ENCODE data around the gene NDFIP1.
"Not testable (repeated sequence)": the region's sequence is repeated elsewhere in the genome, so short reads cannot be mapped to it uniquely, and the experiment has no call there.

The NDFIP1 gene

GRCh38 chr5:142079306-142079721 is 29.3 kb upstream of the NDFIP1 start:
- H3K9me3 Mint-ChIP-seq = no peaks in the 10 kb centered on the region
- no peak overlapping the region for H3K27ac Mint-ChIP-seq (ENCODE audit: low read depth)
- no peaks in the 10 kb centered on the region for H3K4me1 Mint-ChIP-seq
- DNase-seq (ENCODE audit: low spot score in 2 of 2) = no peak
- no peak overlapping the region for H3K4me3 Mint-ChIP-seq
- no peak for ATAC-seq (replicated peaks; ENCODE audit: extremely low read depth, poor library complexity, severe bottlenecking)
- H3K27me3 Mint-ChIP-seq = no peaks in the 10 kb centered on the region
- H3K36me3 Mint-ChIP-seq (ENCODE audit: insufficient read depth) = no peaks in the 10 kb centered on the region

GRCh38 chr5:142080248-142080647 is 28.3 kb upstream of the NDFIP1 start:
- ATAC-seq (replicated peaks; ENCODE audit: extremely low read depth, poor library complexity, severe bottlenecking) (no peak), DNase-seq (ENCODE audit: low spot score in 2 of 2) (no peak)
- H3K27me3 Mint-ChIP-seq = no peaks in the 10 kb centered on the region
- no peaks in the 10 kb centered on the region for H3K9me3 Mint-ChIP-seq
- H3K36me3 Mint-ChIP-seq (ENCODE audit: insufficient read depth) = peaks cover 2% of the 10 kb centered on the region
- no peak overlapping the region for H3K27ac Mint-ChIP-seq (ENCODE audit: low read depth)
- no peaks in the 10 kb centered on the region for H3K4me1 Mint-ChIP-seq
- no peak overlapping the region for H3K4me3 Mint-ChIP-seq

GRCh38 chr5:142082182-142082781 is 26.3 kb upstream of the NDFIP1 start:
- no peak for ATAC-seq (replicated peaks; ENCODE audit: extremely low read depth, poor library complexity, severe bottlenecking)
- H3K27ac Mint-ChIP-seq (ENCODE audit: low read depth) = no peak overlapping the region
- no peak for DNase-seq (ENCODE audit: low spot score in 2 of 2)
- H3K27me3 Mint-ChIP-seq = no peaks in the 10 kb centered on the region
- H3K4me3 Mint-ChIP-seq = no peak overlapping the region
- no peaks in the 10 kb centered on the region for H3K9me3 Mint-ChIP-seq
- H3K4me1 Mint-ChIP-seq = no peaks in the 10 kb centered on the region
- peaks cover 2% of the 10 kb centered on the region for H3K36me3 Mint-ChIP-seq (ENCODE audit: insufficient read depth)

GRCh38 chr5:142086229-142086628 is 22.4 kb upstream of the NDFIP1 start:
- Mint-ChIP-seq H3K36me3 (ENCODE audit: insufficient read depth) (peaks cover 2% of the 10 kb centered on the region), H3K27me3 (no peaks in the 10 kb centered on the region), H3K9me3 (no peaks in the 10 kb centered on the region), H3K4me3 (no peak overlapping the region), H3K27ac (ENCODE audit: low read depth) (no peak overlapping the region), H3K4me1 (peaks cover 11% of the 10 kb centered on the region)
- DNase-seq (ENCODE audit: low spot score in 2 of 2) = no peak
- ATAC-seq (replicated peaks; ENCODE audit: extremely low read depth, poor library complexity, severe bottlenecking) = no peak

- Mint-ChIP-seq H3K9me3 (no peaks in the 10 kb centered on the region), H3K4me1 (peaks cover 11% of the 10 kb centered on the region), H3K4me3 (no peak overlapping the region), H3K27ac (ENCODE audit: low read depth) (no peak overlapping the region), H3K27me3 (no peaks in the 10 kb centered on the region), H3K36me3 (ENCODE audit: insufficient read depth) (peaks cover 2% of the 10 kb centered on the region)
- no peak for ATAC-seq (replicated peaks; ENCODE audit: extremely low read depth, poor library complexity, severe bottlenecking)
- no peak for DNase-seq (ENCODE audit: low spot score in 2 of 2)
These were observed 21.9 kb upstream of the NDFIP1 start for GRCh38 chr5:142086679-142087078.

- H3K36me3 Mint-ChIP-seq (ENCODE audit: insufficient read depth) = peaks cover 2% of the 10 kb centered on the region
- no peak overlapping the region for H3K27ac Mint-ChIP-seq (ENCODE audit: low read depth)
- no peaks in the 10 kb centered on the region for H3K27me3 Mint-ChIP-seq
- H3K9me3 Mint-ChIP-seq = no peaks in the 10 kb centered on the region
- H3K4me3 Mint-ChIP-seq = no peak overlapping the region
- ATAC-seq (replicated peaks; ENCODE audit: extremely low read depth, poor library complexity, severe bottlenecking) = peak; percentile 52
- H3K4me1 Mint-ChIP-seq = peaks cover 11% of the 10 kb centered on the region
- DNase-seq (ENCODE audit: low spot score in 2 of 2) = no peak
These were observed 20.5 kb upstream of the NDFIP1 start for GRCh38 chr5:142087920-142088679.

- H3K9me3 Mint-ChIP-seq; DNase-seq (ENCODE audit: low spot score in 2 of 2); H3K4me3 Mint-ChIP-seq; H3K36me3 Mint-ChIP-seq (ENCODE audit: insufficient read depth); H3K27me3 Mint-ChIP-seq; H3K27ac Mint-ChIP-seq (ENCODE audit: low read depth): not testable (repeated sequence)
- ATAC-seq (replicated peaks; ENCODE audit: extremely low read depth, poor library complexity, severe bottlenecking) = peak; percentile 14
- peaks cover 11% of the 10 kb centered on the region for H3K4me1 Mint-ChIP-seq
These were observed 19.6 kb upstream of the NDFIP1 start for GRCh38 chr5:142088855-142089479.

- peaks cover 5% of the 10 kb centered on the region for H3K36me3 Mint-ChIP-seq (ENCODE audit: insufficient read depth)
- peaks cover 24% of the 10 kb centered on the region for H3K4me1 Mint-ChIP-seq
- no peak overlapping the region for H3K4me3 Mint-ChIP-seq
- ATAC-seq (replicated peaks; ENCODE audit: extremely low read depth, poor library complexity, severe bottlenecking) (no peak), DNase-seq (ENCODE audit: low spot score in 2 of 2) (no peak)
- H3K9me3 Mint-ChIP-seq = no peaks in the 10 kb centered on the region
- H3K27me3 Mint-ChIP-seq = no peaks in the 10 kb centered on the region
- no peak overlapping the region for H3K27ac Mint-ChIP-seq (ENCODE audit: low read depth)
These were observed 17.6 kb upstream of the NDFIP1 start for GRCh38 chr5:142091012-142091411.

GRCh38 chr5:142091922-142092321 is 16.7 kb upstream of the NDFIP1 start:
- no peak overlapping the region for H3K4me3 Mint-ChIP-seq
- no peak for DNase-seq (ENCODE audit: low spot score in 2 of 2)
- H3K27me3 Mint-ChIP-seq = no peaks in the 10 kb centered on the region
- no peaks in the 10 kb centered on the region for H3K9me3 Mint-ChIP-seq
- peaks cover 26% of the 10 kb centered on the region for H3K4me1 Mint-ChIP-seq
- ATAC-seq (replicated peaks; ENCODE audit: extremely low read depth, poor library complexity, severe bottlenecking) = no peak
- H3K36me3 Mint-ChIP-seq (ENCODE audit: insufficient read depth) = peaks cover 5% of the 10 kb centered on the region
- no peak overlapping the region for H3K27ac Mint-ChIP-seq (ENCODE audit: low read depth)

- no peak for ATAC-seq (replicated peaks; ENCODE audit: extremely low read depth, poor library complexity, severe bottlenecking)
- H3K4me1 Mint-ChIP-seq = peaks cover 15% of the 10 kb centered on the region
- DNase-seq (ENCODE audit: low spot score in 2 of 2) = no peak
These were observed 13.5 kb upstream of the NDFIP1 start for GRCh38 chr5:142095035-142095434.

GRCh38 chr5:142095651-142096330 is 12.8 kb upstream of the NDFIP1 start:
- Mint-ChIP-seq H3K27ac (ENCODE audit: low read depth) (peak overlapping the region; percentile 27), H3K36me3 (ENCODE audit: insufficient read depth) (peaks cover 5% of the 10 kb centered on the region), H3K27me3 (no peaks in the 10 kb centered on the region), H3K4me1 (peaks cover 15% of the 10 kb centered on the region), H3K4me3 (peak overlapping the region; percentile 29), H3K9me3 (no peaks in the 10 kb centered on the region)
- peak; percentile 99 for ATAC-seq (replicated peaks; ENCODE audit: extremely low read depth, poor library complexity, severe bottlenecking)
- DNase-seq (ENCODE audit: low spot score in 2 of 2) = peak; percentile 49 to 75

More at GRCh38 chr5:142095035-142095434, 13.5 kb upstream of the NDFIP1 start:
- Mint-ChIP-seq H3K9me3 (no peaks in the 10 kb centered on the region), H3K36me3 (ENCODE audit: insufficient read depth) (peaks cover 5% of the 10 kb centered on the region), H3K27ac (ENCODE audit: low read depth) (peak overlapping the region; percentile 27), H3K4me3 (peak overlapping the region; percentile 29), H3K27me3 (no peaks in the 10 kb centered on the region)

GRCh38 chr5:142096382-142096781 is 12.2 kb upstream of the NDFIP1 start:
- Mint-ChIP-seq H3K9me3 (no peaks in the 10 kb centered on the region), H3K4me3 (no peak overlapping the region), H3K27me3 (no peaks in the 10 kb centered on the region), H3K27ac (ENCODE audit: low read depth) (peak overlapping the region; percentile 27), H3K4me1 (peaks cover 15% of the 10 kb centered on the region), H3K36me3 (ENCODE audit: insufficient read depth) (peaks cover 5% of the 10 kb centered on the region)
- DNase-seq (ENCODE audit: low spot score in 2 of 2) (no peak), ATAC-seq (replicated peaks; ENCODE audit: extremely low read depth, poor library complexity, severe bottlenecking) (no peak)
